AG09319 (cell line): ENCODE data around the gene MAP3K1.

Experiments
- DNase-seq: peaks from one replicate; pipeline ENCODE4 v3.0.0-alpha.2; 2010; ENCODE audit warnings: low read depth; ENCODE audit errors: extremely low read depth
- TF ChIP-seq, protein P1 (sequence below): IDR thresholded peaks from 2 replicates; pipeline ENCODE4 v1.5.1; 2011; ENCODE audit warnings: low read depth, mild to moderate bottlenecking, inconsistent platforms, low read length, moderate library complexity

The MAP3K1 gene

GRCh38 chr5:56803894-56804293 is 11.5 kb upstream of the MAP3K1 start:
- TF ChIP-seq, protein P1, sequence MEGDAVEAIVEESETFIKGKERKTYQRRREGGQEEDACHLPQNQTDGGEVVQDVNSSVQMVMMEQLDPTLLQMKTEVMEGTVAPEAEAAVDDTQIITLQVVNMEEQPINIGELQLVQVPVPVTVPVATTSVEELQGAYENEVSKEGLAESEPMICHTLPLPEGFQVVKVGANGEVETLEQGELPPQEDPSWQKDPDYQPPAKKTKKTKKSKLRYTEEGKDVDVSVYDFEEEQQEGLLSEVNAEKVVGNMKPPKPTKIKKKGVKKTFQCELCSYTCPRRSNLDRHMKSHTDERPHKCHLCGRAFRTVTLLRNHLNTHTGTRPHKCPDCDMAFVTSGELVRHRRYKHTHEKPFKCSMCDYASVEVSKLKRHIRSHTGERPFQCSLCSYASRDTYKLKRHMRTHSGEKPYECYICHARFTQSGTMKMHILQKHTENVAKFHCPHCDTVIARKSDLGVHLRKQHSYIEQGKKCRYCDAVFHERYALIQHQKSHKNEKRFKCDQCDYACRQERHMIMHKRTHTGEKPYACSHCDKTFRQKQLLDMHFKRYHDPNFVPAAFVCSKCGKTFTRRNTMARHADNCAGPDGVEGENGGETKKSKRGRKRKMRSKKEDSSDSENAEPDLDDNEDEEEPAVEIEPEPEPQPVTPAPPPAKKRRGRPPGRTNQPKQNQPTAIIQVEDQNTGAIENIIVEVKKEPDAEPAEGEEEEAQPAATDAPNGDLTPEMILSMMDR, result no peak
- DNase-seq, result no peak

DNA sequence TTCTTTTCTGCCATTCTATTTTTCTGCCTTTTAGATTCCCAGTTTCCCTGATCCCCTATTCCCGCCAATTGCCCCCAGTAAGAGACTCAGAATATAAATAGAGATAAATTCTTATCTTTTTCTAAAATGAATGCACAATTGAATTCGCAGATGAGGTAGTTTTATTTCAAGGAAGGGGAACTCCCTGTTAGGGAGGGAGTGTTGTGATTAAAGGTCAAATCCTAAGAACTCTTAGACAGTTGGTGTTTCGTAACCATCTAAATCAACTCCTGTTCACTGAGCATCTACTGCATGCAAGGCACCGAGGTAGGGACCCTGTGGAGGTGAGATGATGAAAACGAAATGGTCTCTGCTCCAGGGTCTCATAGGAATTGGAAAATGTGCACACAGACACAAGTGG is 7.7 kb upstream of the MAP3K1 start:
- DNase-seq, result no peak
- TF ChIP-seq, protein P1, result no peak

- TF ChIP-seq, protein P1, result no peak
- DNase-seq, result no peak
Observed at GRCh38 chr5:56808211-56808610, 7.1 kb upstream of the MAP3K1 start.

DNA sequence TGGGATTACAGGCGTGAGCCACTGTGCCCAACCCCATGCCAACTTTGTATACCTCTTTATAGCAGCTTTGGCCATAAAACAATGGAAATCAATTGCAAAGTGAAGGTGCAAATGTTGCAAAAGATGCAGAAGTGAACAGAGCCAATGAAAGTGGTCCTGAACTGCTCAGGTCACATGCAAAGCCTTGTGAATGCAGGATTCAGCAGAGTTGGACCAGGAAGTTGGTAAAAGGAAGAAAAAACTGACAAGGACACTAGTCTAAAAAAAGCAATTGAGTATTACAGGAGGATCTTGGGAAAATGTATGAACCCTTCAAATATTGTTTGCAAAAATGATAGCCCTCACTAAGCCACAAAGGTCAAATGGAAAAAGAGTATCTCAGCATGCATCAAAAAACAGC is 4.5 kb upstream of the MAP3K1 start:
- TF ChIP-seq, protein P1, result no peak
- DNase-seq, result no peak

DNA sequence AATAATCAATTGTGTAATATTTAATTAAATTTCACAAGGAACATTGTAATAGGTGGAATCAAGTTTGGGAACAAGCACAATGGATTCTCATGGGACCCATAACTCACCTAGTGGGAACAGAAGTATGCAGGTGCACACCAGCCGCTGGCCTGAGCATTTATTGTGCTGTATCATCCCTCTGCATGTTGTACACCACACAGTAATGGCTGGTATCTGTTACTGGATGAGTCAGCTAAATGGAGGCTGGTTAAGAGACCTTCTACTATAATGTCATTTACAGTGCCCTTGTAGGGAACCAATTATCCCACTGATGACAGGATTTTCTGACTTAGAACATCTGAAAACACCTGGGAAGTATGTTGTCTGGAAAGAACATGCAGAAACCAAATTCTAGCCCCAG is 3.2 kb upstream of the MAP3K1 start:
- TF ChIP-seq, protein P1, result no peak
- no peak for DNase-seq

GRCh38 chr5:56813302-56813701 is 2.0 kb upstream of the MAP3K1 start:
- no peak for DNase-seq
- TF ChIP-seq, protein P1, result no peak

- DNase-seq, result no peak
- TF ChIP-seq, protein P1, result no peak
Observed at GRCh38 chr5:56814361-56814962, 887 bp upstream of the MAP3K1 start.
